ENCODE results near the gene TEAD3.

Gene TEAD3

DNA sequence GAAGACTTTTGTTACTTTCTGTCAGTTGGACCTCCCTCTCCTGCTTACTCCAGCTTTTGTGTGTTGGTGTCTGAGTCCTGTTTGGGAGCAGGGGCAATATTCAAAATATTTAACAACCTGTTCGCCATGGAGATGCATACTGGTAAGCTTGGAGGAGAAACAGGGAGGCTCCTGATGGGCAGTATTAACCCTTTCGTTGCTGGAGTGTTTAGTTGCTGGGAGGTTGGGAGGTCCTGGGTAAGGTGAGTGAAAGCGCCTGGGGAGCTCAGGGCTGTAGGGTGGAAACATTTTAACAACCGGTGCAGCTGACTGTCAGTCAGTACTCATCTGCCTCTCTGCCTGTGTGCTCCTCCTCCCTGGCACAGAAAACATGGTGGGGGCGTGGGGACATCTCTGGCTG is 11.7 kb upstream of the TEAD3 start:
- H3K27me3 ChIP-seq (ENCODE audit: control insufficient read depth, insufficient read depth, low read length) = no peaks in the 10 kb centered on the region

DNA sequence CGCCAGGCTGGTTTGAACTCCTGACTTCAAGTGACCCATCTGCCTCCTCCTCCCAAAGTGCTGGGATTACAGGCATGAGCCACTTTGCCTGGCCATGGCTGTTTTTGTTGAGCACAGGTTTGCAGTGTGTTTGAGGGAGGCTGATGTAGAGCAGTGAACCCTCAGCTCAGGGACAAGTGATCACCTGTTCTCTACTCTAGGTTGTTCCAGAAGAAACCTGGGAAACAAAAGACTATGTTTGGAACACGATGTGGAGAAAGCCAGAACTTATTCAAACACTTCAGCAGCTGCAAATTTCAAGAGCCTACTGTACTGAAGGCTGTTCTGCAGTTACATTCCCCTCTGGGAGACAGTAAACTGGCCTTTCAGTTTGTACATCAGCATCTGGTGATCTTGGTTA is 11.1 kb upstream of the TEAD3 start:
- Histone ChIP-seq H3K9ac (no peak overlapping the region), H3K27me3 (ENCODE audit: control insufficient read depth, insufficient read depth, low read length) (no peaks in the 10 kb centered on the region), H3K79me2 (no peaks in the 10 kb centered on the region), H3K36me3 (ENCODE audit: control insufficient read depth, insufficient read depth, low read length) (no peaks in the 10 kb centered on the region), H3K4me2 (ENCODE audit: low read length) (no peak overlapping the region), H3K27ac (no peak overlapping the region), H3K4me1 (no peaks in the 10 kb centered on the region), H3K4me3 (ENCODE audit: low read depth, low read length) (no peak overlapping the region), H3K9me3 (ENCODE audit: control insufficient read depth, low read length) (no peaks in the 10 kb centered on the region), H2AFZ (no peak overlapping the region)
- TF ChIP-seq, protein P1, sequence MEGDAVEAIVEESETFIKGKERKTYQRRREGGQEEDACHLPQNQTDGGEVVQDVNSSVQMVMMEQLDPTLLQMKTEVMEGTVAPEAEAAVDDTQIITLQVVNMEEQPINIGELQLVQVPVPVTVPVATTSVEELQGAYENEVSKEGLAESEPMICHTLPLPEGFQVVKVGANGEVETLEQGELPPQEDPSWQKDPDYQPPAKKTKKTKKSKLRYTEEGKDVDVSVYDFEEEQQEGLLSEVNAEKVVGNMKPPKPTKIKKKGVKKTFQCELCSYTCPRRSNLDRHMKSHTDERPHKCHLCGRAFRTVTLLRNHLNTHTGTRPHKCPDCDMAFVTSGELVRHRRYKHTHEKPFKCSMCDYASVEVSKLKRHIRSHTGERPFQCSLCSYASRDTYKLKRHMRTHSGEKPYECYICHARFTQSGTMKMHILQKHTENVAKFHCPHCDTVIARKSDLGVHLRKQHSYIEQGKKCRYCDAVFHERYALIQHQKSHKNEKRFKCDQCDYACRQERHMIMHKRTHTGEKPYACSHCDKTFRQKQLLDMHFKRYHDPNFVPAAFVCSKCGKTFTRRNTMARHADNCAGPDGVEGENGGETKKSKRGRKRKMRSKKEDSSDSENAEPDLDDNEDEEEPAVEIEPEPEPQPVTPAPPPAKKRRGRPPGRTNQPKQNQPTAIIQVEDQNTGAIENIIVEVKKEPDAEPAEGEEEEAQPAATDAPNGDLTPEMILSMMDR (IDR thresholded peaks at IDR 0.05) = no peak

More for the DNA sequence above, 11.7 kb upstream of the TEAD3 start:
- TF ChIP-seq, protein P1 (IDR thresholded peaks at IDR 0.05) = no peak
- no peak overlapping the region for H2AFZ ChIP-seq
- no peak overlapping the region for H3K4me3 ChIP-seq (ENCODE audit: low read depth, low read length)
- H3K4me2 ChIP-seq (ENCODE audit: low read length) = no peak overlapping the region
- H3K9ac ChIP-seq = no peak overlapping the region
- no peaks in the 10 kb centered on the region for H3K36me3 ChIP-seq (ENCODE audit: control insufficient read depth, insufficient read depth, low read length)
- no peaks in the 10 kb centered on the region for H3K4me1 ChIP-seq
- H3K9me3 ChIP-seq (ENCODE audit: control insufficient read depth, low read length) = no peaks in the 10 kb centered on the region
- no peaks in the 10 kb centered on the region for H3K79me2 ChIP-seq
- no peak overlapping the region for H3K27ac ChIP-seq

DNA sequence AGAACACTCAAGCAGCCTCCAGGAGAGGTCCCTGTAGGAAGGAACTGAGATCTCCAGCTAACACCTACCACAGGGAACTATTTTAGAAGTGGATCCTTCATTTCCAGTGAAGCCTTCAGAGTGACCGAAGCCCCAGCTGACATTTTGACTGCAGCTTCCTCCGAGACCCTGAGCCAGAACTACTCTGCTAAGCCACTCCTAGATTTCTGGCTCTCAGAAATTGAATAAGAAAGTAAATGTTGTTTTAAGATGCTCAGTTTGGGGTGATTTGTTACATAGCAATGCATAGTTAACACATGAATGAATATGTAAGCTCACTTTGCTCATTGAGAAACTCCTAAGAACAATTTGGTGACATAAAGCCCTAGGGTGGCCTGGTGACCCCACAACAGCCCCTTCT is 10.3 kb upstream of the TEAD3 start:
- H3K27me3 ChIP-seq (ENCODE audit: control insufficient read depth, insufficient read depth, low read length) = no peaks in the 10 kb centered on the region
- no peak overlapping the region for H2AFZ ChIP-seq
- no peak overlapping the region for H3K4me2 ChIP-seq (ENCODE audit: low read length)
- H3K9me3 ChIP-seq (ENCODE audit: control insufficient read depth, low read length) = no peaks in the 10 kb centered on the region
- TF ChIP-seq, protein P1 (IDR thresholded peaks at IDR 0.05) = no peak
- no peak overlapping the region for H3K4me3 ChIP-seq (ENCODE audit: low read depth, low read length)
- H3K36me3 ChIP-seq (ENCODE audit: control insufficient read depth, insufficient read depth, low read length) = no peaks in the 10 kb centered on the region
- no peaks in the 10 kb centered on the region for H3K79me2 ChIP-seq
- no peaks in the 10 kb centered on the region for H3K4me1 ChIP-seq
- H3K27ac ChIP-seq = no peak overlapping the region
- no peak overlapping the region for H3K9ac ChIP-seq

DNA sequence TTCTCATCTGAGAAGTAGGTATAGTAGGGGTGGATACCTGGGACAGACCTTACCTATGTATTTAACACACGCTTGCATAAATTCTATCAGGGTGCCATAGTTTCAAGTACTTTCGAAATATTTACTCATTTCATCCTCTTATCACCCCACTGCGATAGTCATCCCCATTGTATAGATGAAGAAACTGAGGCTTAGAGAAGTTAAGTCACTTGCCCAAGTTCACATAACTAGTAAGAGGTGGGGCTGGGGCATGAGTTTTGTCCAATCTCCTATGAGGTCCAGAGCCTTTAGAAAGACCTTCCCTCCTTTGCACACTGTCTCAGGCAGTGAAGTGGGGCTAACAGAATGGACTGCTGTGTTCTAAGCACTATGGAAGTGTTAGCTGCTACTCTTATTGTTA is 9.7 kb upstream of the TEAD3 start:
- Histone ChIP-seq H3K27me3 (ENCODE audit: control insufficient read depth, insufficient read depth, low read length) (no peaks in the 10 kb centered on the region), H2AFZ (no peak overlapping the region), H3K9me3 (ENCODE audit: control insufficient read depth, low read length) (no peaks in the 10 kb centered on the region), H3K9ac (no peak overlapping the region), H3K4me3 (ENCODE audit: low read depth, low read length) (no peak overlapping the region), H3K27ac (no peak overlapping the region), H3K79me2 (no peaks in the 10 kb centered on the region), H3K36me3 (ENCODE audit: control insufficient read depth, insufficient read depth, low read length) (no peaks in the 10 kb centered on the region), H3K4me1 (no peaks in the 10 kb centered on the region), H3K4me2 (ENCODE audit: low read length) (no peak overlapping the region)
- TF ChIP-seq, protein P1 (IDR thresholded peaks at IDR 0.05) = no peak

DNA sequence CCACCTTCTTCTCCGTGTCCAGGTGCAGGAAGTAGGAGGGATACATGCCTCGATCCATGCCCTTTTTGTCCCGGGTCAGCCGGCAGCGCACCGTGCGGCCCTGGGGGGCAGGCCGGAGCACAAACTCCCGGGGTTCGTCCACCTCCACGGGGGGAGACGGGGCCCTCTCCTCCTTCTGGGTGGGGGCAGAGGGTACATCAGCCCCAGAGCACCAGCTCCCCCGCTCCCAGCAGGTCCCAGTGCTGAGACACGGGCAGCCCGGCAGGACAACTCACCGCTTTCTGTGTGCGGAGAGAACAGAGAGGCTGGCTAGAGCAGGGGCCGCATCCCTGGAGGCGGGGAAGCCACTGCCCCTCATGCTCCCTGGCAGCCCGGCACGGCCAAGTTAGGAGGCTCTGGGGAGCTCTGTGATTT is 9.1 kb upstream of the TEAD3 start:
- Histone ChIP-seq H3K9ac (no peak overlapping the region), H3K4me2 (ENCODE audit: low read length) (no peak overlapping the region), H3K4me3 (ENCODE audit: low read depth, low read length) (no peak overlapping the region), H3K79me2 (no peaks in the 10 kb centered on the region), H2AFZ (no peak overlapping the region), H3K9me3 (ENCODE audit: control insufficient read depth, low read length) (no peaks in the 10 kb centered on the region), H3K27ac (no peak overlapping the region), H3K27me3 (ENCODE audit: control insufficient read depth, insufficient read depth, low read length) (no peaks in the 10 kb centered on the region), H3K4me1 (no peaks in the 10 kb centered on the region), H3K36me3 (ENCODE audit: control insufficient read depth, insufficient read depth, low read length) (no peaks in the 10 kb centered on the region)
- TF ChIP-seq, protein P1 (IDR thresholded peaks at IDR 0.05) = no peak
